Panc1 (cell line): Measurements from ENCODE around the gene GMPPB.

Experiments
- POLR2AphosphoS5 ChIP-seq: IDR thresholded peaks from 2 replicates; pipeline ENCODE4 v1.6.1; 2012; ENCODE audit warnings: mild to moderate bottlenecking, low read depth, low read length, moderate library complexity
- TF ChIP-seq, protein P1 (sequence below): fragments of 450-650 bp; IDR thresholded peaks from 2 replicates; pipeline ENCODE4 v1.5.1; 2017; ENCODE audit warnings: mild to moderate bottlenecking

- TF ChIP-seq, protein P1, sequence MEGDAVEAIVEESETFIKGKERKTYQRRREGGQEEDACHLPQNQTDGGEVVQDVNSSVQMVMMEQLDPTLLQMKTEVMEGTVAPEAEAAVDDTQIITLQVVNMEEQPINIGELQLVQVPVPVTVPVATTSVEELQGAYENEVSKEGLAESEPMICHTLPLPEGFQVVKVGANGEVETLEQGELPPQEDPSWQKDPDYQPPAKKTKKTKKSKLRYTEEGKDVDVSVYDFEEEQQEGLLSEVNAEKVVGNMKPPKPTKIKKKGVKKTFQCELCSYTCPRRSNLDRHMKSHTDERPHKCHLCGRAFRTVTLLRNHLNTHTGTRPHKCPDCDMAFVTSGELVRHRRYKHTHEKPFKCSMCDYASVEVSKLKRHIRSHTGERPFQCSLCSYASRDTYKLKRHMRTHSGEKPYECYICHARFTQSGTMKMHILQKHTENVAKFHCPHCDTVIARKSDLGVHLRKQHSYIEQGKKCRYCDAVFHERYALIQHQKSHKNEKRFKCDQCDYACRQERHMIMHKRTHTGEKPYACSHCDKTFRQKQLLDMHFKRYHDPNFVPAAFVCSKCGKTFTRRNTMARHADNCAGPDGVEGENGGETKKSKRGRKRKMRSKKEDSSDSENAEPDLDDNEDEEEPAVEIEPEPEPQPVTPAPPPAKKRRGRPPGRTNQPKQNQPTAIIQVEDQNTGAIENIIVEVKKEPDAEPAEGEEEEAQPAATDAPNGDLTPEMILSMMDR = no peak
- TF ChIP-seq POLR2AphosphoS5 = no peak
These were observed 17.2 kb downstream of the GMPPB start for GRCh38 chr3:49706456-49707112.
